ENCODE data around the gene UCHL3. TPM values are rescaled to one million over a fixed set of nuclear protein-coding genes. Genes with fewer than 3 reads are reported as not detected.

UCHL3 gene
- total and polyA plus RNA-seq, 12 donors = 11.3 to 61.8 (median 23.2) TPM

- ATAC-seq (peak in 2 of 8 donors; percentile 28 to 37), DNase-seq (no peak)
- 87 to 88% methylated on average over 10 of the region's 10 CpGs for WGBS, 2 donors
These were observed 42.3 kb upstream of the UCHL3 start for GRCh38 chr13:75507027-75508001.

GRCh38 chr13:75508002-75508548 lies 41.5 kb upstream of the UCHL3 start:
- Histone ChIP-seq H3K27me3 (no peaks in the 10 kb centered on the region), H3K4me1 (peaks cover 0 to 24% (median 0%) of the 10 kb centered on the region in 9 donors), H3K9me3 (no peaks in the 10 kb centered on the region), H3K4me3 (no peak overlapping the region), H3K36me3 (no peaks in the 10 kb centered on the region), H3K27ac (no peak overlapping the region)
- no peak for ATAC-seq
- 88% methylated on average over 6 of the region's 6 CpGs for WGBS, 2 donors
- DNase-seq = no peak
- intact Hi-C loops (cut with DNase I) = no loop called here
- no peak for TF ChIP-seq CTCF (IDR thresholded peaks at IDR 0.05)

More at GRCh38 chr13:75507027-75508001, 42.3 kb upstream of the UCHL3 start:
- intact Hi-C loops (cut with DNase I) = no loop called here
- Histone ChIP-seq H3K4me1 (peaks cover 0 to 20% (median 0%) of the 10 kb centered on the region in 9 donors), H3K36me3 (no peaks in the 10 kb centered on the region), H3K27me3 (no peaks in the 10 kb centered on the region), H3K27ac (no peak overlapping the region), H3K9me3 (no peaks in the 10 kb centered on the region), H3K4me3 (no peak overlapping the region)
- TF ChIP-seq CTCF (IDR thresholded peaks at IDR 0.05) = no peak

GRCh38 chr13:75511051-75511625 lies 38.5 kb upstream of the UCHL3 start:
- 94% methylated on average over 3 of the region's 3 CpGs for WGBS, 2 donors
- H3K4me3 ChIP-seq = no peak overlapping the region
- no peak for DNase-seq
- H3K9me3 ChIP-seq = no peaks in the 10 kb centered on the region
- no peaks in the 10 kb centered on the region for H3K27me3 ChIP-seq
- peaks cover 0 to 14% (median 0%) of the 10 kb centered on the region in 9 donors for H3K4me1 ChIP-seq
- no peak for ATAC-seq
- H3K36me3 ChIP-seq = no peaks in the 10 kb centered on the region
- no peak for TF ChIP-seq CTCF (IDR thresholded peaks at IDR 0.05)
- no peak overlapping the region for H3K27ac ChIP-seq
- intact Hi-C loops (cut with DNase I) = no loop called here

GRCh38 chr13:75512253-75512652 lies 37.3 kb upstream of the UCHL3 start:
- Histone ChIP-seq H3K4me1 (peaks cover 0 to 12% (median 0%) of the 10 kb centered on the region in 9 donors), H3K4me3 (no peak overlapping the region), H3K9me3 (no peaks in the 10 kb centered on the region), H3K27ac (no peak overlapping the region), H3K36me3 (no peaks in the 10 kb centered on the region), H3K27me3 (no peaks in the 10 kb centered on the region)
- 75 to 77% methylated on average over 3 of the region's 3 CpGs for WGBS, 2 donors
- intact Hi-C loops (cut with DNase I) = no loop called here
- no peak for TF ChIP-seq CTCF (IDR thresholded peaks at IDR 0.05)
- DNase-seq (no peak), ATAC-seq (peak in 2 of 8 donors; percentile 17 to 25)
